ENCODE measurements around the gene NEXN. TPM values are rescaled to one million over a fixed set of nuclear protein-coding genes. Genes with fewer than 3 reads are reported as not detected.
"Not testable (repeated sequence)": the region's sequence is repeated elsewhere in the genome, so short reads cannot be mapped to it uniquely, and the experiment has no call there.

Gene NEXN
- total RNA-seq, 2 experiments from 2014 or later: 0.51 to 0.57 TPM

- POLR2A ChIA-PET: interaction anchor here (0.9 to 10.1 kb wide), 5 partner anchors 8 to 293 kb away, joined by 3 to 297 read pairs (median 6); partner anchors contain the start of genes DNAJB4 and ZZZ3
- H3K9me3 Mint-ChIP-seq: no peaks in the 10 kb centered on the region
- CTCF ChIA-PET: interaction anchor here (0.9 to 1.6 kb wide), 4 partner anchors 11 to 292 kb away, joined by 3 to 8 read pairs (median 4); no protein-coding TSS in a partner anchor
- intact Hi-C loops (cut with micrococcal nuclease): loop anchor here (2.0 to 10.0 kb wide), 3 partner anchors 15 to 649 kb away; partner anchors contain the start of gene IFI44L
- peaks cover 44% of the 10 kb centered on the region for H3K4me1 Mint-ChIP-seq (ENCODE audit: low read depth)
- peaks cover 28% of the 10 kb centered on the region for H3K36me3 Mint-ChIP-seq
- peak overlapping the region; percentile 68 for H3K4me3 Mint-ChIP-seq
- no peak for DNase-seq
- H3K27me3 Mint-ChIP-seq: no peaks in the 10 kb centered on the region
- H3K27ac Mint-ChIP-seq: peak overlapping the region; percentile 83
Measured at GRCh38 chr1:77975907-77976306, 87.5 kb downstream of the NEXN start.

GRCh38 chr1:77976433-77977076, 88.1 kb downstream of the NEXN start:
- Mint-ChIP-seq H3K9me3 (no peaks in the 10 kb centered on the region), H3K4me3 (peak overlapping the region; percentile 68), H3K4me1 (ENCODE audit: low read depth) (peaks cover 42% of the 10 kb centered on the region), H3K27me3 (no peaks in the 10 kb centered on the region), H3K27ac (no peak overlapping the region), H3K36me3 (peaks cover 24% of the 10 kb centered on the region)
- intact Hi-C loops (cut with micrococcal nuclease): loop anchor here (2.0 to 10.0 kb wide), 3 partner anchors 16 to 648 kb away; partner anchors contain the start of gene IFI44L
- peak; percentile 30 for DNase-seq
- ChIA-PET POLR2A (interaction anchor here (0.9 to 10.1 kb wide), 5 partner anchors 9 to 294 kb away, joined by 4 to 297 read pairs (median 7); partner anchors contain the start of genes DNAJB4 and ZZZ3), CTCF (interaction anchor here (1.5 to 1.6 kb wide), 2 partner anchors 12 to 138 kb away, joined by 5 to 8 read pairs; no protein-coding TSS in a partner anchor)

GRCh38 chr1:77977989-77978292, 89.5 kb downstream of the NEXN start:
- H3K9me3 Mint-ChIP-seq: no peaks in the 10 kb centered on the region
- H3K4me3 Mint-ChIP-seq: no peak overlapping the region
- POLR2A ChIA-PET: interaction anchor here (0.5 to 10.1 kb wide), 12 partner anchors 9 to 295 kb away, joined by 3 to 297 read pairs (median 6); partner anchors contain the start of genes DNAJB4 and ZZZ3
- intact Hi-C loops (cut with micrococcal nuclease): loop anchor here (1.0 to 10.0 kb wide), 7 partner anchors 17 to 647 kb away; partner anchors contain the start of genes IFI44L, MIGA1, USP33 and ZZZ3
- H3K27ac Mint-ChIP-seq: no peak overlapping the region
- H3K27me3 Mint-ChIP-seq: no peaks in the 10 kb centered on the region
- H3K36me3 Mint-ChIP-seq: peaks cover 22% of the 10 kb centered on the region
- peaks cover 35% of the 10 kb centered on the region for H3K4me1 Mint-ChIP-seq (ENCODE audit: low read depth)
- CTCF ChIA-PET: interaction anchor here (1.0 to 1.6 kb wide), 3 partner anchors 18 to 137 kb away, joined by 4 to 13 read pairs (median 7); partner anchors contain the start of gene DNAJB4
- DNase-seq: no peak

- Mint-ChIP-seq H3K4me1 (ENCODE audit: low read depth) (peaks cover 34% of the 10 kb centered on the region), H3K9me3 (no peaks in the 10 kb centered on the region), H3K27me3 (no peaks in the 10 kb centered on the region), H3K36me3 (peaks cover 22% of the 10 kb centered on the region), H3K4me3 (no peak overlapping the region), H3K27ac (no peak overlapping the region)
- ChIA-PET CTCF (interaction anchor here (1.0 to 1.6 kb wide), 4 partner anchors 18 to 295 kb away, joined by 4 to 13 read pairs (median 6); partner anchors contain the start of gene DNAJB4), POLR2A (interaction anchor here (0.6 to 10.1 kb wide), 15 partner anchors 10 to 1685 kb away, joined by 3 to 297 read pairs (median 5); partner anchors contain the start of genes DNAJB4 and ZZZ3)
- intact Hi-C loops (cut with micrococcal nuclease): loop anchor here (1.0 to 10.0 kb wide), 6 partner anchors 62 to 646 kb away; partner anchors contain the start of genes IFI44L, MIGA1, USP33 and ZZZ3
- DNase-seq: peak; percentile 86
Measured at GRCh38 chr1:77978293-77978968, 90.0 kb downstream of the NEXN start.

- POLR2A ChIA-PET: interaction anchor here (0.6 to 10.1 kb wide), 14 partner anchors 9 to 1685 kb away, joined by 3 to 297 read pairs (median 6); partner anchors contain the start of genes DNAJB4 and ZZZ3
Measured at GRCh38 chr1:77978969-77979876, 90.8 kb downstream of the NEXN start, which contains the start of gene FUBP1. TSS of gene FUBP1 (minus strand) at chr1:77979072. CDS start at chr1:77979004, 68 bp downstream.

GRCh38 chr1:77983352-77983996, 95.0 kb downstream of the NEXN start:
- H3K9me3 Mint-ChIP-seq; DNase-seq; H3K27ac Mint-ChIP-seq; H3K4me3 Mint-ChIP-seq; H3K27me3 Mint-ChIP-seq; intact Hi-C loops (cut with micrococcal nuclease); POLR2A ChIA-PET: not testable (repeated sequence)
- CTCF ChIA-PET: interaction anchor here (0.7 kb wide), 1 partner anchor 106 kb away, joined by 3 read pairs; no protein-coding TSS in a partner anchor
- peaks cover 42% of the 10 kb centered on the region for H3K4me1 Mint-ChIP-seq (ENCODE audit: low read depth)
- H3K36me3 Mint-ChIP-seq: peaks cover 11% of the 10 kb centered on the region

More at GRCh38 chr1:77978969-77979876, 90.8 kb downstream of the NEXN start, which contains the start of gene FUBP1:
- CTCF ChIA-PET: interaction anchor here (1.0 to 1.6 kb wide), 5 partner anchors 19 to 296 kb away, joined by 4 to 13 read pairs (median 6); partner anchors contain the start of gene DNAJB4
- Mint-ChIP-seq H3K9me3 (no peaks in the 10 kb centered on the region), H3K27ac (no peak within 1 kb of the TSS), H3K4me1 (ENCODE audit: low read depth) (peaks cover 38% of the 10 kb centered on the region), H3K4me3 (no peak within 1 kb of the TSS), H3K27me3 (no peaks in the 10 kb centered on the region), H3K36me3 (peaks cover 22% of the 10 kb centered on the region)
- DNase-seq: peak; percentile 98
- intact Hi-C loops (cut with micrococcal nuclease): loop anchor here (1.0 to 10.0 kb wide), 11 partner anchors 25 to 760 kb away; partner anchors contain the start of genes DNAJB4, IFI44, IFI44L and MIGA1

GRCh38 chr1:77983997-77984355, 95.6 kb downstream of the NEXN start:
- Mint-ChIP-seq H3K27ac (no peak overlapping the region), H3K4me3 (no peak overlapping the region), H3K36me3 (peaks cover 11% of the 10 kb centered on the region), H3K4me1 (ENCODE audit: low read depth) (peaks cover 42% of the 10 kb centered on the region), H3K27me3 (no peaks in the 10 kb centered on the region), H3K9me3 (no peaks in the 10 kb centered on the region)
- CTCF ChIA-PET: interaction anchor here (0.7 kb wide), 1 partner anchor 106 kb away, joined by 3 read pairs; no protein-coding TSS in a partner anchor
- POLR2A ChIA-PET: no interaction called here
- no peak for DNase-seq
- intact Hi-C loops (cut with micrococcal nuclease): no loop called here

GRCh38 chr1:77984629-77985028, 96.2 kb downstream of the NEXN start:
- H3K27ac Mint-ChIP-seq: no peak overlapping the region
- intact Hi-C loops (cut with micrococcal nuclease): no loop called here
- ChIA-PET CTCF (no interaction called here), POLR2A (no interaction called here)
- H3K9me3 Mint-ChIP-seq: no peaks in the 10 kb centered on the region
- DNase-seq: no peak
- peaks cover 43% of the 10 kb centered on the region for H3K4me1 Mint-ChIP-seq (ENCODE audit: low read depth)
- H3K4me3 Mint-ChIP-seq: no peak overlapping the region
- H3K27me3 Mint-ChIP-seq: no peaks in the 10 kb centered on the region
- peaks cover 11% of the 10 kb centered on the region for H3K36me3 Mint-ChIP-seq

- Mint-ChIP-seq H3K4me3 (no peak overlapping the region), H3K36me3 (peaks cover 6% of the 10 kb centered on the region), H3K27me3 (no peaks in the 10 kb centered on the region), H3K9me3 (no peaks in the 10 kb centered on the region), H3K27ac (no peak overlapping the region), H3K4me1 (ENCODE audit: low read depth) (peaks cover 44% of the 10 kb centered on the region)
- ChIA-PET POLR2A (interaction anchor here (1.1 to 1.6 kb wide), 2 partner anchors 11 to 18 kb away, joined by 3 to 6 read pairs; partner anchors contain the start of gene DNAJB4), CTCF (no interaction called here)
- DNase-seq: peak; percentile 43
- intact Hi-C loops (cut with micrococcal nuclease): no loop called here
Measured at GRCh38 chr1:77986810-77987209, 98.4 kb downstream of the NEXN start.

GRCh38 chr1:77987919-77988318, 99.5 kb downstream of the NEXN start:
- Mint-ChIP-seq H3K36me3 (peaks cover 6% of the 10 kb centered on the region), H3K27me3 (no peaks in the 10 kb centered on the region), H3K9me3 (no peaks in the 10 kb centered on the region), H3K27ac (no peak overlapping the region), H3K4me3 (no peak overlapping the region), H3K4me1 (ENCODE audit: low read depth) (peaks cover 44% of the 10 kb centered on the region)
- POLR2A ChIA-PET: interaction anchor here (1.9 kb wide), 1 partner anchor 9 kb away, joined by 6 read pairs; the partner anchor contains the start of gene FUBP1
- DNase-seq: no peak
- CTCF ChIA-PET: no interaction called here
- intact Hi-C loops (cut with micrococcal nuclease): loop anchor here (1.0 kb wide), 1 partner anchor 8 kb away; no protein-coding TSS in a partner anchor

Measured in activated CD4-positive, alpha-beta memory T cell treated with anti-CD3 and anti-CD28 coated beads for 36 hours (primary cell).